ENCODE data around the gene VGF.

- TF ChIP-seq, protein P1, sequence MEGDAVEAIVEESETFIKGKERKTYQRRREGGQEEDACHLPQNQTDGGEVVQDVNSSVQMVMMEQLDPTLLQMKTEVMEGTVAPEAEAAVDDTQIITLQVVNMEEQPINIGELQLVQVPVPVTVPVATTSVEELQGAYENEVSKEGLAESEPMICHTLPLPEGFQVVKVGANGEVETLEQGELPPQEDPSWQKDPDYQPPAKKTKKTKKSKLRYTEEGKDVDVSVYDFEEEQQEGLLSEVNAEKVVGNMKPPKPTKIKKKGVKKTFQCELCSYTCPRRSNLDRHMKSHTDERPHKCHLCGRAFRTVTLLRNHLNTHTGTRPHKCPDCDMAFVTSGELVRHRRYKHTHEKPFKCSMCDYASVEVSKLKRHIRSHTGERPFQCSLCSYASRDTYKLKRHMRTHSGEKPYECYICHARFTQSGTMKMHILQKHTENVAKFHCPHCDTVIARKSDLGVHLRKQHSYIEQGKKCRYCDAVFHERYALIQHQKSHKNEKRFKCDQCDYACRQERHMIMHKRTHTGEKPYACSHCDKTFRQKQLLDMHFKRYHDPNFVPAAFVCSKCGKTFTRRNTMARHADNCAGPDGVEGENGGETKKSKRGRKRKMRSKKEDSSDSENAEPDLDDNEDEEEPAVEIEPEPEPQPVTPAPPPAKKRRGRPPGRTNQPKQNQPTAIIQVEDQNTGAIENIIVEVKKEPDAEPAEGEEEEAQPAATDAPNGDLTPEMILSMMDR (conservative IDR thresholded peaks at IDR 0.05; ENCODE audit: low read depth, low read length): no peak
- TF ChIP-seq EZH2 (IDR thresholded peaks at IDR 0.05; ENCODE audit: borderline replicate concordance, low read depth, low read length, poor library complexity, severe bottlenecking): no peak
These were observed 43.1 kb downstream of the VGF start for GRCh38 chr7:101121991-101122932.

All from A673 (cell line).